ENCODE data around the gene FIGN. TPM values are rescaled to one million over a fixed set of nuclear protein-coding genes. Genes with fewer than 3 reads are reported as not detected.

Gene FIGN, protein sequence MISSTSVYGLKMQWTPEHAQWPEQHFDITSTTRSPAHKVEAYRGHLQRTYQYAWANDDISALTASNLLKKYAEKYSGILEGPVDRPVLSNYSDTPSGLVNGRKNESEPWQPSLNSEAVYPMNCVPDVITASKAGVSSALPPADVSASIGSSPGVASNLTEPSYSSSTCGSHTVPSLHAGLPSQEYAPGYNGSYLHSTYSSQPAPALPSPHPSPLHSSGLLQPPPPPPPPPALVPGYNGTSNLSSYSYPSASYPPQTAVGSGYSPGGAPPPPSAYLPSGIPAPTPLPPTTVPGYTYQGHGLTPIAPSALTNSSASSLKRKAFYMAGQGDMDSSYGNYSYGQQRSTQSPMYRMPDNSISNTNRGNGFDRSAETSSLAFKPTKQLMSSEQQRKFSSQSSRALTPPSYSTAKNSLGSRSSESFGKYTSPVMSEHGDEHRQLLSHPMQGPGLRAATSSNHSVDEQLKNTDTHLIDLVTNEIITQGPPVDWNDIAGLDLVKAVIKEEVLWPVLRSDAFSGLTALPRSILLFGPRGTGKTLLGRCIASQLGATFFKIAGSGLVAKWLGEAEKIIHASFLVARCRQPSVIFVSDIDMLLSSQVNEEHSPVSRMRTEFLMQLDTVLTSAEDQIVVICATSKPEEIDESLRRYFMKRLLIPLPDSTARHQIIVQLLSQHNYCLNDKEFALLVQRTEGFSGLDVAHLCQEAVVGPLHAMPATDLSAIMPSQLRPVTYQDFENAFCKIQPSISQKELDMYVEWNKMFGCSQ
- total RNA-seq, result 0.70 and 0.76 TPM in 2 replicates

GRCh38 chr2:163735685-163736432 lies at the start of gene FIGN:
TSS of gene FIGN (minus strand) at chr2:163736008. CDS start at chr2:163734927, 1,081 bp downstream.

Measured in hair follicular keratinocyte (primary cell).